DMS79 treated with DMSO at 0.1 percent for 48 hours (cell line): ENCODE results near the gene LINC01488.

Experiments used
- DNase-seq: peaks from one replicate; lab custom pipeline; 2025; lab: John Stamatoyannopoulos, UW

LINC01488 gene

GRCh38 chr11:69479591-69480271 is 1.7 kb upstream of the LINC01488 start:
- no peak for DNase-seq

GRCh38 chr11:69480547-69481392 is 693 bp upstream of the LINC01488 start:
- no peak for DNase-seq

GRCh38 chr11:69482322-69482721 is 859 bp downstream of the LINC01488 start:
- DNase-seq: no peak

- DNase-seq: no peak
Measured at GRCh38 chr11:69483170-69483569, 1.7 kb downstream of the LINC01488 start.

GRCh38 chr11:69483691-69484426 is 2.4 kb downstream of the LINC01488 start:
- DNase-seq: no peak

GRCh38 chr11:69484427-69485259 is 3.2 kb downstream of the LINC01488 start:
- DNase-seq: no peak

- no peak for DNase-seq
Measured at GRCh38 chr11:69485337-69486041, 4.0 kb downstream of the LINC01488 start.

GRCh38 chr11:69486056-69486772 is 4.8 kb downstream of the LINC01488 start:
- no peak for DNase-seq

- no peak for DNase-seq
Measured at GRCh38 chr11:69486773-69487291, 5.4 kb downstream of the LINC01488 start.

GRCh38 chr11:69487391-69487790 is 5.9 kb downstream of the LINC01488 start:
- DNase-seq: no peak

- no peak for DNase-seq
Measured at GRCh38 chr11:69487849-69488542, 6.5 kb downstream of the LINC01488 start.

- DNase-seq: no peak
Measured at GRCh38 chr11:69488543-69488940, 7.1 kb downstream of the LINC01488 start.

GRCh38 chr11:69489031-69489745 is 7.7 kb downstream of the LINC01488 start:
- DNase-seq: no peak

- no peak for DNase-seq
Measured at GRCh38 chr11:69489746-69490365, 8.4 kb downstream of the LINC01488 start.

- no peak for DNase-seq
Measured at GRCh38 chr11:69490516-69490915, 9.1 kb downstream of the LINC01488 start.

GRCh38 chr11:69491071-69492031 is 9.9 kb downstream of the LINC01488 start:
- no peak for DNase-seq
